ENCODE results near the gene PRKCH. TPM values are rescaled to one million over a fixed set of nuclear protein-coding genes. Genes with fewer than 3 reads are reported as not detected.

The PRKCH gene
- total and polyA plus RNA-seq, 2 of the 13 experiments (the other 11 are each of a cell fraction or from before 2014, with no cell fraction given) = 0.48 to 1.3 TPM

DNA sequence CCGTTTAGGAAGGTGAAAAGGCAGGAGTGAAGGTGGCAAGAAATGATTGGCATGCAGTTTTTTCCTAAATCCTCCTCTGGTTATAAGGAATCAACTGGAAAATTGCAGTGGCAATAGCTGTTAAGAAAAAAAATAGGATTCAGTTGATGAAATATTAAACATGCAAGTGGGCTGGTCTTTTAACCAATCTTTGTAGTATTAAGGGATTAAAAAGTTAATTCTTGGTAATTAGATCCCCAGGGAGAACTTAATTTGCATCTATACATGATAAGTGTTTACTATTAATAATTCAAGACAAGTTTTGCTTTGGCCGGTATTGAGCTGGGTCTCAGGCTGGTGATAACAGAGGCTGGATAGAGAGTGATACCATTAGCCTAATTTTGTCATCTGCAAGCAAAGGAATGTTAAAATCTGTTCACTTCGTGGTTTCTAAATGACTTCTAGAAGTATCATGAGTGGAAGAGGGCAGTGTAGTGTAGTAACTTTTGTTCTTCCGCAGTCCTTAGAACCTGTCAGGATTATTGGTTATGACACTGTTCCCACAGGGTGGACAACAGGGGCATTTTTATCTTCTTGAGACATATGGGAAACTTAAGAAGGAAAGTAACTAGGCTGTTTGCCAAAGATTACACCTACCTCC, 118.5 kb downstream of the PRKCH start (continued):
- TF ChIP-seq ZNF317 (CRISPR knock-in tag; IDR thresholded peaks at IDR 0.05) (no peak), MEIS2 (CRISPR knock-in tag; IDR thresholded peaks at IDR 0.05) (no peak), ISX (CRISPR knock-in tag; conservative IDR thresholded peaks at IDR 0.05) (no peak), CREM (IDR thresholded peaks at IDR 0.05) (no peak), CREM (CRISPR knock-in tag; IDR thresholded peaks at IDR 0.05) (no peak), ZNF33B (CRISPR knock-in tag; IDR thresholded peaks at IDR 0.05) (no peak)
- TF ChIP-seq, protein P1, sequence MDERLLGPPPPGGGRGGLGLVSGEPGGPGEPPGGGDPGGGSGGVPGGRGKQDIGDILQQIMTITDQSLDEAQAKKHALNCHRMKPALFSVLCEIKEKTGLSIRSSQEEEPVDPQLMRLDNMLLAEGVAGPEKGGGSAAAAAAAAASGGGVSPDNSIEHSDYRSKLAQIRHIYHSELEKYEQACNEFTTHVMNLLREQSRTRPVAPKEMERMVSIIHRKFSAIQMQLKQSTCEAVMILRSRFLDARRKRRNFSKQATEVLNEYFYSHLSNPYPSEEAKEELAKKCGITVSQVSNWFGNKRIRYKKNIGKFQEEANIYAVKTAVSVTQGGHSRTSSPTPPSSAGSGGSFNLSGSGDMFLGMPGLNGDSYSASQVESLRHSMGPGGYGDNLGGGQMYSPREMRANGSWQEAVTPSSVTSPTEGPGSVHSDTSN (CRISPR knock-in tag; IDR thresholded peaks at IDR 0.05) = no peak
- TF ChIP-seq, protein P2, sequence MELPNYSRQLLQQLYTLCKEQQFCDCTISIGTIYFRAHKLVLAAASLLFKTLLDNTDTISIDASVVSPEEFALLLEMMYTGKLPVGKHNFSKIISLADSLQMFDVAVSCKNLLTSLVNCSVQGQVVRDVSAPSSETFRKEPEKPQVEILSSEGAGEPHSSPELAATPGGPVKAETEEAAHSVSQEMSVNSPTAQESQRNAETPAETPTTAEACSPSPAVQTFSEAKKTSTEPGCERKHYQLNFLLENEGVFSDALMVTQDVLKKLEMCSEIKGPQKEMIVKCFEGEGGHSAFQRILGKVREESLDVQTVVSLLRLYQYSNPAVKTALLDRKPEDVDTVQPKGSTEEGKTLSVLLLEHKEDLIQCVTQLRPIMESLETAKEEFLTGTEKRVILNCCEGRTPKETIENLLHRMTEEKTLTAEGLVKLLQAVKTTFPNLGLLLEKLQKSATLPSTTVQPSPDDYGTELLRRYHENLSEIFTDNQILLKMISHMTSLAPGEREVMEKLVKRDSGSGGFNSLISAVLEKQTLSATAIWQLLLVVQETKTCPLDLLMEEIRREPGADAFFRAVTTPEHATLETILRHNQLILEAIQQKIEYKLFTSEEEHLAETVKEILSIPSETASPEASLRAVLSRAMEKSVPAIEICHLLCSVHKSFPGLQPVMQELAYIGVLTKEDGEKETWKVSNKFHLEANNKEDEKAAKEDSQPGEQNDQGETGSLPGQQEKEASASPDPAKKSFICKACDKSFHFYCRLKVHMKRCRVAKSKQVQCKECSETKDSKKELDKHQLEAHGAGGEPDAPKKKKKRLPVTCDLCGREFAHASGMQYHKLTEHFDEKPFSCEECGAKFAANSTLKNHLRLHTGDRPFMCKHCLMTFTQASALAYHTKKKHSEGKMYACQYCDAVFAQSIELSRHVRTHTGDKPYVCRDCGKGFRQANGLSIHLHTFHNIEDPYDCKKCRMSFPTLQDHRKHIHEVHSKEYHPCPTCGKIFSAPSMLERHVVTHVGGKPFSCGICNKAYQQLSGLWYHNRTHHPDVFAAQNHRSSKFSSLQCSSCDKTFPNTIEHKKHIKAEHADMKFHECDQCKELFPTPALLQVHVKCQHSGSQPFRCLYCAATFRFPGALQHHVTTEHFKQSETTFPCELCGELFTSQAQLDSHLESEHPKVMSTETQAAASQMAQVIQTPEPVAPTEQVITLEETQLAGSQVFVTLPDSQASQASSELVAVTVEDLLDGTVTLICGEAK (IDR thresholded peaks at IDR 0.05) = no peak
- TF ChIP-seq, protein P2 (CRISPR knock-in tag; IDR thresholded peaks at IDR 0.05) = no peak
- TF ChIP-seq, protein P3, sequence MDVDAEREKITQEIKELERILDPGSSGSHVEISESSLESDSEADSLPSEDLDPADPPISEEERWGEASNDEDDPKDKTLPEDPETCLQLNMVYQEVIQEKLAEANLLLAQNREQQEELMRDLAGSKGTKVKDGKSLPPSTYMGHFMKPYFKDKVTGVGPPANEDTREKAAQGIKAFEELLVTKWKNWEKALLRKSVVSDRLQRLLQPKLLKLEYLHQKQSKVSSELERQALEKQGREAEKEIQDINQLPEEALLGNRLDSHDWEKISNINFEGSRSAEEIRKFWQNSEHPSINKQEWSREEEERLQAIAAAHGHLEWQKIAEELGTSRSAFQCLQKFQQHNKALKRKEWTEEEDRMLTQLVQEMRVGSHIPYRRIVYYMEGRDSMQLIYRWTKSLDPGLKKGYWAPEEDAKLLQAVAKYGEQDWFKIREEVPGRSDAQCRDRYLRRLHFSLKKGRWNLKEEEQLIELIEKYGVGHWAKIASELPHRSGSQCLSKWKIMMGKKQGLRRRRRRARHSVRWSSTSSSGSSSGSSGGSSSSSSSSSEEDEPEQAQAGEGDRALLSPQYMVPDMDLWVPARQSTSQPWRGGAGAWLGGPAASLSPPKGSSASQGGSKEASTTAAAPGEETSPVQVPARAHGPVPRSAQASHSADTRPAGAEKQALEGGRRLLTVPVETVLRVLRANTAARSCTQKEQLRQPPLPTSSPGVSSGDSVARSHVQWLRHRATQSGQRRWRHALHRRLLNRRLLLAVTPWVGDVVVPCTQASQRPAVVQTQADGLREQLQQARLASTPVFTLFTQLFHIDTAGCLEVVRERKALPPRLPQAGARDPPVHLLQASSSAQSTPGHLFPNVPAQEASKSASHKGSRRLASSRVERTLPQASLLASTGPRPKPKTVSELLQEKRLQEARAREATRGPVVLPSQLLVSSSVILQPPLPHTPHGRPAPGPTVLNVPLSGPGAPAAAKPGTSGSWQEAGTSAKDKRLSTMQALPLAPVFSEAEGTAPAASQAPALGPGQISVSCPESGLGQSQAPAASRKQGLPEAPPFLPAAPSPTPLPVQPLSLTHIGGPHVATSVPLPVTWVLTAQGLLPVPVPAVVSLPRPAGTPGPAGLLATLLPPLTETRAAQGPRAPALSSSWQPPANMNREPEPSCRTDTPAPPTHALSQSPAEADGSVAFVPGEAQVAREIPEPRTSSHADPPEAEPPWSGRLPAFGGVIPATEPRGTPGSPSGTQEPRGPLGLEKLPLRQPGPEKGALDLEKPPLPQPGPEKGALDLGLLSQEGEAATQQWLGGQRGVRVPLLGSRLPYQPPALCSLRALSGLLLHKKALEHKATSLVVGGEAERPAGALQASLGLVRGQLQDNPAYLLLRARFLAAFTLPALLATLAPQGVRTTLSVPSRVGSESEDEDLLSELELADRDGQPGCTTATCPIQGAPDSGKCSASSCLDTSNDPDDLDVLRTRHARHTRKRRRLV (CRISPR knock-in tag; IDR thresholded peaks at IDR 0.05) = no peak
- TF ChIP-seq, protein P4, sequence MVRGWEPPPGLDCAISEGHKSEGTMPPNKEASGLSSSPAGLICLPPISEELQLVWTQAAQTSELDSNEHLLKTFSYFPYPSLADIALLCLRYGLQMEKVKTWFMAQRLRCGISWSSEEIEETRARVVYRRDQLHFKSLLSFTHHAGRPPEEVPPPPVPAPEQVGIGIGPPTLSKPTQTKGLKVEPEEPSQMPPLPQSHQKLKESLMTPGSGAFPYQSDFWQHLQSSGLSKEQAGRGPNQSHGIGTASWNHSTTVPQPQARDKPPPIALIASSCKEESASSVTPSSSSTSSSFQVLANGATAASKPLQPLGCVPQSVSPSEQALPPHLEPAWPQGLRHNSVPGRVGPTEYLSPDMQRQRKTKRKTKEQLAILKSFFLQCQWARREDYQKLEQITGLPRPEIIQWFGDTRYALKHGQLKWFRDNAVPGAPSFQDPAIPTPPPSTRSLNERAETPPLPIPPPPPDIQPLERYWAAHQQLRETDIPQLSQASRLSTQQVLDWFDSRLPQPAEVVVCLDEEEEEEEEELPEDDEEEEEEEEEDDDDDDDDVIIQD (CRISPR knock-in tag; IDR thresholded peaks at IDR 0.05; ENCODE audit: low read depth) = no peak
